HepG2 (cell line): ENCODE measurements around the gene NEGR1.

Experiments
- AHR ChIP-seq: IDR thresholded peaks from 2 replicates; pipeline ENCODE4 v1.6.1; 2018; ENCODE audit warnings: missing genetic modification reagents, missing compliant biosample characterization
- KDM5A ChIP-seq: fragments of 200-600 bp; sonication (generic); IDR thresholded peaks from 2 replicates; pipeline ENCODE4 v1.7.0; 2018; ENCODE audit warnings: antibody characterized with exemption, mild to moderate bottlenecking, low read length, borderline replicate concordance
- MED8 ChIP-seq: sonication (generic); formaldehyde crosslinking; IDR thresholded peaks from 2 replicates; pipeline ENCODE4 v1.8.1; 2023; ENCODE audit warnings: mild to moderate bottlenecking, missing genetic modification reagents; ENCODE audit not compliant: insufficient replicate concordance
- POLR2A ChIP-seq, 2 experiments: IDR thresholded peaks; 2 replicates each; pipeline ENCODE4 v1.6.1; 2011; ENCODE audit warnings: low read depth in 2 of 2, low read length in 2 of 2, mild to moderate bottlenecking in 1 of 2, moderate library complexity in 1 of 2; ENCODE audit not compliant: insufficient read depth in 1 of 2
- SRF ChIP-seq: IDR thresholded peaks from 2 replicates; pipeline ENCODE4 v1.6.1; 2011; ENCODE audit warnings: mild to moderate bottlenecking, low read depth, low read length, moderate library complexity
- TRIM24 ChIP-seq: sonication (generic); formaldehyde crosslinking; IDR thresholded peaks from 2 replicates; pipeline ENCODE4 v1.8.0; 2022; ENCODE audit warnings: mild to moderate bottlenecking, missing genetic modification reagents
- ZNF839 ChIP-seq: sonication (generic); formaldehyde crosslinking; IDR thresholded peaks from 2 replicates; pipeline ENCODE4 v1.4.0; 2020; ENCODE audit warnings: missing genetic modification reagents, mild to moderate bottlenecking, borderline replicate concordance
- TF ChIP-seq, protein P1 (sequence below): sonication (generic); formaldehyde crosslinking; IDR thresholded peaks from 2 replicates; pipeline ENCODE4 v1.4.0; 2020; ENCODE audit warnings: missing genetic modification reagents
- TF ChIP-seq, protein P2 (sequence below): sonication (generic); formaldehyde crosslinking; IDR thresholded peaks from 2 replicates; pipeline ENCODE4 v1.4.0; 2020; ENCODE audit warnings: missing genetic modification reagents, mild to moderate bottlenecking, borderline replicate concordance
- TF ChIP-seq, protein P3 (sequence below): sonication (generic); formaldehyde crosslinking; IDR thresholded peaks from 2 replicates; pipeline ENCODE4 v1.5.1; 2020; ENCODE audit warnings: missing genetic modification reagents, mild to moderate bottlenecking, borderline replicate concordance
- TF ChIP-seq, protein P4 (sequence below): sonication (generic); formaldehyde crosslinking; IDR thresholded peaks from 2 replicates; pipeline ENCODE4 v1.4.0; 2020; ENCODE audit warnings: mild to moderate bottlenecking, missing genetic modification reagents
- TF ChIP-seq, protein P5 (sequence below): sonication (generic); formaldehyde crosslinking; IDR thresholded peaks from 2 replicates; pipeline ENCODE4 v1.5.0; 2020; ENCODE audit warnings: missing genetic modification reagents
- TF ChIP-seq, protein P6 (sequence below), 2 experiments: IDR thresholded peaks; 2 replicates each; pipeline ENCODE4 v1.6.1; 2011 to 2012; ENCODE audit warnings: low read length in 2 of 2, borderline replicate concordance in 1 of 2, low read depth in 1 of 2, mild to moderate bottlenecking in 1 of 2, moderate library complexity in 1 of 2

DNA sequence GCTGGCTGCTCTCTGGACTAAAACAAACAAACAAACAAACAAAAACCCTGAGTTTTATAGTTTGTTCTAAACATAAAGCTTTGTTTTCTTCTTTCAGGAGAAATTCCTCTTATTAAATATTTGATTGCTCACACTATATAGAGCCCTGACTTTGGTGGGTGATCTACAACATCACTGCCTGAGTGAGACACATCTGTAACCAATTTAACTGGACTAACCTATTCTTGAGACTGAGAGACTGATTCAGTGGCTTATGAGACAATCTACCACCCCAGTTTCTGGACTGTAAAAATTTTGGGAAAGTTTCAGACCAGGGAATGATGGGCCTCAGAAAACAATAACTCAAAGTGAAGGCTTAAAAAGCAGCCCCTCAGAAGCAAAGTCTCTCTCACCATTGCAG lies 537.0 kb downstream of the NEGR1 start:
- no peak for TF ChIP-seq AHR
- no peak for TF ChIP-seq TRIM24 (CRISPR knock-in tag)
- TF ChIP-seq, protein P1, sequence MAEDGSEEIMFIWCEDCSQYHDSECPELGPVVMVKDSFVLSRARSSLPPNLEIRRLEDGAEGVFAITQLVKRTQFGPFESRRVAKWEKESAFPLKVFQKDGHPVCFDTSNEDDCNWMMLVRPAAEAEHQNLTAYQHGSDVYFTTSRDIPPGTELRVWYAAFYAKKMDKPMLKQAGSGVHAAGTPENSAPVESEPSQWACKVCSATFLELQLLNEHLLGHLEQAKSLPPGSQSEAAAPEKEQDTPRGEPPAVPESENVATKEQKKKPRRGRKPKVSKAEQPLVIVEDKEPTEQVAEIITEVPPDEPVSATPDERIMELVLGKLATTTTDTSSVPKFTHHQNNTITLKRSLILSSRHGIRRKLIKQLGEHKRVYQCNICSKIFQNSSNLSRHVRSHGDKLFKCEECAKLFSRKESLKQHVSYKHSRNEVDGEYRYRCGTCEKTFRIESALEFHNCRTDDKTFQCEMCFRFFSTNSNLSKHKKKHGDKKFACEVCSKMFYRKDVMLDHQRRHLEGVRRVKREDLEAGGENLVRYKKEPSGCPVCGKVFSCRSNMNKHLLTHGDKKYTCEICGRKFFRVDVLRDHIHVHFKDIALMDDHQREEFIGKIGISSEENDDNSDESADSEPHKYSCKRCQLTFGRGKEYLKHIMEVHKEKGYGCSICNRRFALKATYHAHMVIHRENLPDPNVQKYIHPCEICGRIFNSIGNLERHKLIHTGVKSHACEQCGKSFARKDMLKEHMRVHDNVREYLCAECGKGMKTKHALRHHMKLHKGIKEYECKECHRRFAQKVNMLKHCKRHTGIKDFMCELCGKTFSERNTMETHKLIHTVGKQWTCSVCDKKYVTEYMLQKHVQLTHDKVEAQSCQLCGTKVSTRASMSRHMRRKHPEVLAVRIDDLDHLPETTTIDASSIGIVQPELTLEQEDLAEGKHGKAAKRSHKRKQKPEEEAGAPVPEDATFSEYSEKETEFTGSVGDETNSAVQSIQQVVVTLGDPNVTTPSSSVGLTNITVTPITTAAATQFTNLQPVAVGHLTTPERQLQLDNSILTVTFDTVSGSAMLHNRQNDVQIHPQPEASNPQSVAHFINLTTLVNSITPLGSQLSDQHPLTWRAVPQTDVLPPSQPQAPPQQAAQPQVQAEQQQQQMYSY (CRISPR knock-in tag), result no peak
- TF ChIP-seq, protein P2, sequence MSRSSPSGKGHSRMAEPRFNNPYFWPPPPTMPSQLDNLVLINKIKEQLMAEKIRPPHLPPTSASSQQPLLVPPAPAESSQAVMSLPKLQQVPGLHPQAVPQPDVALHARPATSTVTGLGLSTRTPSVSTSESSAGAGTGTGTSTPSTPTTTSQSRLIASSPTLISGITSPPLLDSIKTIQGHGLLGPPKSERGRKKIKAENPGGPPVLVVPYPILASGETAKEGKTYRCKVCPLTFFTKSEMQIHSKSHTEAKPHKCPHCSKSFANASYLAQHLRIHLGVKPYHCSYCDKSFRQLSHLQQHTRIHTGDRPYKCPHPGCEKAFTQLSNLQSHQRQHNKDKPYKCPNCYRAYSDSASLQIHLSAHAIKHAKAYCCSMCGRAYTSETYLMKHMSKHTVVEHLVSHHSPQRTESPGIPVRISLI (CRISPR knock-in tag), result no peak
- TF ChIP-seq KDM5A, result no peak
- TF ChIP-seq, protein P3, sequence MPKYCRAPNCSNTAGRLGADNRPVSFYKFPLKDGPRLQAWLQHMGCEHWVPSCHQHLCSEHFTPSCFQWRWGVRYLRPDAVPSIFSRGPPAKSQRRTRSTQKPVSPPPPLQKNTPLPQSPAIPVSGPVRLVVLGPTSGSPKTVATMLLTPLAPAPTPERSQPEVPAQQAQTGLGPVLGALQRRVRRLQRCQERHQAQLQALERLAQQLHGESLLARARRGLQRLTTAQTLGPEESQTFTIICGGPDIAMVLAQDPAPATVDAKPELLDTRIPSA (CRISPR knock-in tag), result no peak
- no peak for TF ChIP-seq MED8 (CRISPR knock-in tag)
- TF ChIP-seq, protein P4, sequence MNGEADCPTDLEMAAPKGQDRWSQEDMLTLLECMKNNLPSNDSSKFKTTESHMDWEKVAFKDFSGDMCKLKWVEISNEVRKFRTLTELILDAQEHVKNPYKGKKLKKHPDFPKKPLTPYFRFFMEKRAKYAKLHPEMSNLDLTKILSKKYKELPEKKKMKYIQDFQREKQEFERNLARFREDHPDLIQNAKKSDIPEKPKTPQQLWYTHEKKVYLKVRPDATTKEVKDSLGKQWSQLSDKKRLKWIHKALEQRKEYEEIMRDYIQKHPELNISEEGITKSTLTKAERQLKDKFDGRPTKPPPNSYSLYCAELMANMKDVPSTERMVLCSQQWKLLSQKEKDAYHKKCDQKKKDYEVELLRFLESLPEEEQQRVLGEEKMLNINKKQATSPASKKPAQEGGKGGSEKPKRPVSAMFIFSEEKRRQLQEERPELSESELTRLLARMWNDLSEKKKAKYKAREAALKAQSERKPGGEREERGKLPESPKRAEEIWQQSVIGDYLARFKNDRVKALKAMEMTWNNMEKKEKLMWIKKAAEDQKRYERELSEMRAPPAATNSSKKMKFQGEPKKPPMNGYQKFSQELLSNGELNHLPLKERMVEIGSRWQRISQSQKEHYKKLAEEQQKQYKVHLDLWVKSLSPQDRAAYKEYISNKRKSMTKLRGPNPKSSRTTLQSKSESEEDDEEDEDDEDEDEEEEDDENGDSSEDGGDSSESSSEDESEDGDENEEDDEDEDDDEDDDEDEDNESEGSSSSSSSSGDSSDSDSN (CRISPR knock-in tag), result no peak
- TF ChIP-seq, protein P5, sequence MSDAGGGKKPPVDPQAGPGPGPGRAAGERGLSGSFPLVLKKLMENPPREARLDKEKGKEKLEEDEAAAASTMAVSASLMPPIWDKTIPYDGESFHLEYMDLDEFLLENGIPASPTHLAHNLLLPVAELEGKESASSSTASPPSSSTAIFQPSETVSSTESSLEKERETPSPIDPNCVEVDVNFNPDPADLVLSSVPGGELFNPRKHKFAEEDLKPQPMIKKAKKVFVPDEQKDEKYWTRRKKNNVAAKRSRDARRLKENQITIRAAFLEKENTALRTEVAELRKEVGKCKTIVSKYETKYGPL, result no peak
- no peak for TF ChIP-seq POLR2A (IDR thresholded peaks at IDR 0.05; ENCODE audit: insufficient read depth in 1 of 2, low read depth in 2 of 2, low read length in 2 of 2)
- TF ChIP-seq, protein P6, sequence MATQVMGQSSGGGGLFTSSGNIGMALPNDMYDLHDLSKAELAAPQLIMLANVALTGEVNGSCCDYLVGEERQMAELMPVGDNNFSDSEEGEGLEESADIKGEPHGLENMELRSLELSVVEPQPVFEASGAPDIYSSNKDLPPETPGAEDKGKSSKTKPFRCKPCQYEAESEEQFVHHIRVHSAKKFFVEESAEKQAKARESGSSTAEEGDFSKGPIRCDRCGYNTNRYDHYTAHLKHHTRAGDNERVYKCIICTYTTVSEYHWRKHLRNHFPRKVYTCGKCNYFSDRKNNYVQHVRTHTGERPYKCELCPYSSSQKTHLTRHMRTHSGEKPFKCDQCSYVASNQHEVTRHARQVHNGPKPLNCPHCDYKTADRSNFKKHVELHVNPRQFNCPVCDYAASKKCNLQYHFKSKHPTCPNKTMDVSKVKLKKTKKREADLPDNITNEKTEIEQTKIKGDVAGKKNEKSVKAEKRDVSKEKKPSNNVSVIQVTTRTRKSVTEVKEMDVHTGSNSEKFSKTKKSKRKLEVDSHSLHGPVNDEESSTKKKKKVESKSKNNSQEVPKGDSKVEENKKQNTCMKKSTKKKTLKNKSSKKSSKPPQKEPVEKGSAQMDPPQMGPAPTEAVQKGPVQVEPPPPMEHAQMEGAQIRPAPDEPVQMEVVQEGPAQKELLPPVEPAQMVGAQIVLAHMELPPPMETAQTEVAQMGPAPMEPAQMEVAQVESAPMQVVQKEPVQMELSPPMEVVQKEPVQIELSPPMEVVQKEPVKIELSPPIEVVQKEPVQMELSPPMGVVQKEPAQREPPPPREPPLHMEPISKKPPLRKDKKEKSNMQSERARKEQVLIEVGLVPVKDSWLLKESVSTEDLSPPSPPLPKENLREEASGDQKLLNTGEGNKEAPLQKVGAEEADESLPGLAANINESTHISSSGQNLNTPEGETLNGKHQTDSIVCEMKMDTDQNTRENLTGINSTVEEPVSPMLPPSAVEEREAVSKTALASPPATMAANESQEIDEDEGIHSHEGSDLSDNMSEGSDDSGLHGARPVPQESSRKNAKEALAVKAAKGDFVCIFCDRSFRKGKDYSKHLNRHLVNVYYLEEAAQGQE (IDR thresholded peaks at IDR 0.05; ENCODE audit: borderline replicate concordance in 1 of 2, low read depth in 1 of 2, low read length in 2 of 2), result no peak
- TF ChIP-seq ZNF839 (CRISPR knock-in tag), result no peak
- TF ChIP-seq SRF, result no peak
